ENCODE data around the gene DNASE1. TPM values are rescaled to one million over a fixed set of nuclear protein-coding genes. Genes with fewer than 3 reads are reported as not detected.

The DNASE1 gene
- total and polyA plus RNA-seq, 9 of the 15 experiments (the other 6 are each of a cell fraction or from before 2014, with no cell fraction given) = 0.53 to 10.1 (median 5.9) TPM

GRCh38 chr16:3654249-3654991 is at the start of gene DNASE1 (continued):
- no peak for TF ChIP-seq E2F8 (IDR thresholded peaks at IDR 0.05; ENCODE audit: low read depth, partially characterized antibody)
- no peak for TF ChIP-seq ARID2 (IDR thresholded peaks at IDR 0.05)
- no peak for TF ChIP-seq MAFF (IDR thresholded peaks at IDR 0.05; ENCODE audit: low read length)
- TF ChIP-seq PRPF4 (IDR thresholded peaks at IDR 0.05; ENCODE audit: insufficient read depth, low read depth, low read length, poor library complexity, severe bottlenecking) = no peak
- no peak for TF ChIP-seq SMAD2 (IDR thresholded peaks at IDR 0.05; ENCODE audit: low read depth, low read length)
- no peak for TF ChIP-seq SMARCA5 (IDR thresholded peaks at IDR 0.05)
- no peak for TF ChIP-seq MCM5 (IDR thresholded peaks at IDR 0.05; ENCODE audit: low read depth)
- TF ChIP-seq KLF16 (IDR thresholded peaks at IDR 0.05) = peak; percentile 33; the same call in 1 of the 2 replicates
- no peak for TF ChIP-seq KDM2B (CRISPR knock-in tag; IDR thresholded peaks at IDR 0.05)
- no peak for TF ChIP-seq HNRNPLL (IDR thresholded peaks at IDR 0.05; ENCODE audit: low read depth, low read length, poor library complexity, severe bottlenecking)
- no peak for TF ChIP-seq TCF15 (CRISPR knock-in tag; IDR thresholded peaks at IDR 0.05)
- TF ChIP-seq ZNF592 (IDR thresholded peaks at IDR 0.05) = 0 out of 2 replicates have a peak, but pooled peaks have one; percentile 40
- 0 out of 2 replicates have a peak, but pooled peaks have one; percentile 4 for TF ChIP-seq POLR2A (conservative IDR thresholded peaks at IDR 0.05)
- TF ChIP-seq PML (IDR thresholded peaks at IDR 0.05; ENCODE audit: low read length) = no peak
- no peak for TF ChIP-seq HMGN3 (IDR thresholded peaks at IDR 0.05; ENCODE audit: borderline replicate concordance, extremely low read depth, insufficient read length, low read depth, low read length)
- no peak for TF ChIP-seq GTF2A2 (tag; IDR thresholded peaks at IDR 0.05)
- TF ChIP-seq RBM14 (IDR thresholded peaks at IDR 0.05; ENCODE audit: borderline replicate concordance, insufficient read depth, low read depth, low read length) = no peak
- 0 out of 4 replicates have a peak, but pooled peaks of 1 of the 2 experiments have one; percentile 13 for TF ChIP-seq TBL1XR1 (IDR thresholded peaks at IDR 0.05; ENCODE audit: low read length in 2 of 2)
- no peak for TF ChIP-seq ZNF695 (CRISPR knock-in tag; IDR thresholded peaks at IDR 0.05)
- TF ChIP-seq HMG20A (CRISPR knock-in tag; conservative IDR thresholded peaks at IDR 0.05) = no peak
